ENCODE results near the gene RTL3. TPM values are rescaled to one million over a fixed set of nuclear protein-coding genes. Genes with fewer than 3 reads are reported as not detected.

The RTL3 gene, protein sequence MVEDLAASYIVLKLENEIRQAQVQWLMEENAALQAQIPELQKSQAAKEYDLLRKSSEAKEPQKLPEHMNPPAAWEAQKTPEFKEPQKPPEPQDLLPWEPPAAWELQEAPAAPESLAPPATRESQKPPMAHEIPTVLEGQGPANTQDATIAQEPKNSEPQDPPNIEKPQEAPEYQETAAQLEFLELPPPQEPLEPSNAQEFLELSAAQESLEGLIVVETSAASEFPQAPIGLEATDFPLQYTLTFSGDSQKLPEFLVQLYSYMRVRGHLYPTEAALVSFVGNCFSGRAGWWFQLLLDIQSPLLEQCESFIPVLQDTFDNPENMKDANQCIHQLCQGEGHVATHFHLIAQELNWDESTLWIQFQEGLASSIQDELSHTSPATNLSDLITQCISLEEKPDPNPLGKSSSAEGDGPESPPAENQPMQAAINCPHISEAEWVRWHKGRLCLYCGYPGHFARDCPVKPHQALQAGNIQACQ
- total RNA-seq = not detected

DNA sequence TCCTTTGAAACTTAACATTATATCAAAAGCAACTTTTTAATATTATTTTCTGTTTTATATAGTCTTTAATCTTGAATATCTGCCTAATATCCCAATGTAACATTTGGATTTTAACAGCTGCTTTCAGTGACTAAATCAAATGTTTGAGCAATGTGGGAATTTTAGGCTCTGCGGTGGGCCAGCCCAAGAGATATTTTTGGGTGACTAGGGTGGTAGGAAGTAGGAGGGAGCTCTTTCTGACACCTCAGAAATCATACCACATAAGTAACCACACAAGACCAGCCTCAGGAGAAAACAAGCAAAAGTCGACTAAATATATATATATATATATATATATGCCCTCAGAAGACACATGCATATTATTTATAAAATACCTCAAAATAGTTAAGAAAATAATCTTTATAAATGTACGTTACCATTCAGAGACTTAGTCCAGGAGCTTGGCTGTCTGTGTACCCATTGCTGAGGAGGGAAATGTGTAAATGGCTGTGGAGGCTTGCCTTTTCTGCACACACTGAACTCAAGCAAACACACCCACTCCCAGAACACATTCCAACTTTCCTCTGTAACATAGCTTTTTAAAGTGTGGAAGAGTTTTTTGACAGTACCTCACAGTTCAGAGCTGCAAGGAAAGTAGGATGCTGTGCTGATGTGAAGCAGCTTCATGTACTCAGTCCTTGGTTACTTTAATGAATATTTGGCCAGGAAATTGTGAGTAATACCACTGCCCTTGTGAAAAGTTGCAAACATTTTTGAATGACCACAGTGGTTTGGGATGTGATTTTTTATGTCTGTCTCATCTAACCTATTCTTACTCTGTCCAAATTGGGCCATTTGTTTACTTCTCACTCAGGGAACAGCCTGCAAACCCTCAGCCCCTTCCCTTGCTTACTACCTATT lies at the start of gene RTL3:
RTL3 (minus strand) TSS at position 484 of the 900 bp plus-strand sequence. CDS start 908 bp downstream, outside the sequence.
- Mint-ChIP-seq H3K9me3 (no peaks in the 10 kb centered on the region), H3K27me3 (ENCODE audit: low read depth) (no peaks in the 10 kb centered on the region), H3K4me1 (ENCODE audit: low read depth) (peaks cover 6% of the 10 kb centered on the region), H3K36me3 (ENCODE audit: insufficient read depth) (no peaks in the 10 kb centered on the region), H3K4me3 (no peak within 1 kb of the TSS)
- no peak for DNase-seq
- ATAC-seq = no peak

DNA sequence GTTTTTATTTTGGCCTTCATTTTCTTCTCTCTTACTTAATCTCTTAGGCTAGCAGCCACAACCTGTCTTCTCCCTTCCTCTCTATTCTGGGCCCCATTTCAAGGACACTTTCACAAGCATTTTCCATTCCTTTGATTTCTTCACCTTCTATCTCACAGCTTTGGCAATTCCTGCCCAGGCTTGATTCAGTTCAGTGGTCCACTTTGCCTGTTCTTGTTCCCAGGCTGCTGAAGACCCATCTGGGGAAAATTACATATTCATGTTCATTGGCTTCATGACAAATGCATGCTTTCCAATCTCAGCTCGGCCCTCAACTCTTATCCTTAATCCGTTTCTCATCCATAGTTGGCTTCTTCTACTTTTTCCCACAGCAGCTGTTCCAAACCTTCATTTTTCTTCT lies 49.7 kb upstream of the RTL3 start:
- Mint-ChIP-seq H3K4me1 (ENCODE audit: low read depth) (no peaks in the 10 kb centered on the region), H3K27me3 (ENCODE audit: low read depth) (no peaks in the 10 kb centered on the region), H3K36me3 (ENCODE audit: insufficient read depth) (no peaks in the 10 kb centered on the region), H3K9me3 (no peaks in the 10 kb centered on the region), H3K4me3 (no peak overlapping the region)
- no peak for DNase-seq
- no peak for ATAC-seq

DNA sequence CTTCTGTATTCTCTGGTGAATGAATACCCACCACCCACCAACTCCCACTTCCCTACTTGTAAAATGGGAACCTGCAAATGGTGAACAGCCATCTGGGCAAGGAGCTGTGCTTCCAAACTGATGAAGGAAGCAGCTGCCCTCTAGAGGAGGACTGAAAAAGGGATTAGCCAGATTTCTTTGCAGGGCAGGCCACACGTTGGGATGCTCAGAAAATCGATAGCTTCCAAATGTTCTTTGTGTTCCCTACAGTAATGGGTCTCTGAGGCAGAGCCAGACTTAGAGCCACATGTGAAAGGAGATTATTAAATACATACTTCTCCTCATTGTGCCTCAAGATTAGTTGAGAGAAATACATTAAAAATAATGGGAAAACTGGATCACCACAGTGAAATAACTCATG lies 49.1 kb upstream of the RTL3 start:
- Mint-ChIP-seq H3K4me1 (ENCODE audit: low read depth) (no peaks in the 10 kb centered on the region), H3K36me3 (ENCODE audit: insufficient read depth) (no peaks in the 10 kb centered on the region), H3K4me3 (no peak overlapping the region), H3K27me3 (ENCODE audit: low read depth) (no peaks in the 10 kb centered on the region), H3K9me3 (no peaks in the 10 kb centered on the region)
- DNase-seq (no peak), ATAC-seq (no peak)

DNA sequence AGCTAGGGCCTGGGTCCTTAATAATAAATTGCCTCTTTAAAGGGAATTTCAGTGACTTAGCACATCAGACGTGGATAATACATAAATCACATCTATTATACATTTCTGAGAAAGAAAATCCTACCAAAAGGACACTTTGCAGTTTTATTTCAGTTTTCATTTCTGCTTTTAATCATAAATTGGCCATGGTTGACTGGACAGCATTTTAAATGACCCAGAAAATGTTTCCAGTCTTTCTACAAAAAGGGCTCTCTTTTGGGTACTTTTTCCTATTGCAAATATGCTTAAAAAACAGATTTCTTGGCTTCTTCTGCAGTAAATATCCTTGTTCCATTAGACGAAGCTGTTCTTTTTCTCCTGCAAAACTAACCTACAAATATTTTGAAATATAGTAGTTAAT lies 46.9 kb upstream of the RTL3 start:
- no peak for ATAC-seq
- Mint-ChIP-seq H3K27me3 (ENCODE audit: low read depth) (no peaks in the 10 kb centered on the region), H3K36me3 (ENCODE audit: insufficient read depth) (no peaks in the 10 kb centered on the region), H3K4me1 (ENCODE audit: low read depth) (no peaks in the 10 kb centered on the region), H3K9me3 (no peaks in the 10 kb centered on the region), H3K4me3 (no peak overlapping the region)
- no peak for DNase-seq

DNA sequence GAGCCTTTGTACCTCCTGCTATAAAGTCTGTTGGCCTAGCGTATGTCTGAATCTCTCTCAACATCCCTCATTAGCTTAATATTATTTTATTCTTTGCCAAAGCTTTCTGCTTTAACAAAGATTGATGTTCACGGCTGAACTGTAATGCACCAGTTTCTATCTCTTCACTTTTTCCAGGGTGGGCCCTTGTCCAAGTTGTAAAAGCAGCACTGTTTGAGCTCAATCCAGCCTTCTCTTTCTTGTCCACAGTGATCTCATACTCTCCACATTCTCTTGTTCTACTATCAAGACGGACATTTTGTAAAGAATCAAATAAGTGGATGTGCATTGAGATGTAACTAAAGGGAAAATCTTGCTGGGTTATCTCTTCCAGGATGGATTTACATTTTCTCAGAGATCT lies 34.4 kb upstream of the RTL3 start:
- Mint-ChIP-seq H3K4me1 (ENCODE audit: low read depth) (no peaks in the 10 kb centered on the region), H3K4me3 (no peak overlapping the region), H3K36me3 (ENCODE audit: insufficient read depth) (no peaks in the 10 kb centered on the region), H3K9me3 (no peaks in the 10 kb centered on the region), H3K27me3 (ENCODE audit: low read depth) (no peaks in the 10 kb centered on the region)
- no peak for DNase-seq
- no peak for ATAC-seq

DNA sequence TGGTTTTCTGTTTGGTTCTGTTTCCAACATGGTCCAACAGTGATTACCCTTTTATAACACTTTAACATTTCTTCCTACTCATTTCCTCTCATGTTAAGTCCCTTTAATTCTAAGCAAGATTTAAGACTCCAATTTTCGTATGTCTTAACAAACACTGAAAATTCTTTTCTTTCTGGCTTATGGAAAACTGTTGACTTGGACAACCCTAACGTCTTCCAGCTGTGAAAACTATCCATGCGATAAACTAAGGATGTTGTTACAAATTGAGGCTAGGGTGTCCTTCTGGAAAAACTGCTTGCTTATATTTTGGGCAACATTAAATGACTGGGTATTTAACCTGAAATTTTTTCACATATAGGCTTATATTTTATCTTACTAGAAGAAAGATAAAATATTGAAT lies 33.9 kb upstream of the RTL3 start:
- Mint-ChIP-seq H3K9me3 (no peaks in the 10 kb centered on the region), H3K36me3 (ENCODE audit: insufficient read depth) (no peaks in the 10 kb centered on the region), H3K4me3 (no peak overlapping the region), H3K27me3 (ENCODE audit: low read depth) (no peaks in the 10 kb centered on the region), H3K4me1 (ENCODE audit: low read depth) (no peaks in the 10 kb centered on the region)
- DNase-seq (no peak), ATAC-seq (no peak)

DNA sequence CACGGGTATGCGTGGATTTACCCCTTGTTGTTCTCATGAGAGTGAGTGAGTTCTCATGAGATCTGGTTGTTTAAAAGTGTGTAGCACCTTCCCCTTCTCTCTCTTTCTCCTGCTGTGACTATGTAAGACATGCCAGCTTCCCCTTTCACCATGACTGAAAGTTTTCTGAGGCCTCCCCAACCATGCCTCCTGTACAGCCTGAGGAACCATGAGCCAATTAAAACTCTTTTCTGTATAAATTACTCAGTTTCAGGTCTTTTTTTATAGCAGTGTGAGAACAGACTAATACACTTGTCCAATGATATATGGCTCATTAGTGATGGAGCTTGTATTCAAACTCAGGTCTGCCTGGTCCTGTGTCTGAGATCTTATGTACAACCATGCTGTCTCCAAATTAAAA lies 28.5 kb upstream of the RTL3 start:
- no peak for ATAC-seq
- Mint-ChIP-seq H3K36me3 (ENCODE audit: insufficient read depth) (no peaks in the 10 kb centered on the region), H3K9me3 (no peaks in the 10 kb centered on the region), H3K27me3 (ENCODE audit: low read depth) (no peaks in the 10 kb centered on the region), H3K4me3 (no peak overlapping the region), H3K4me1 (ENCODE audit: low read depth) (no peaks in the 10 kb centered on the region)
- no peak for DNase-seq

DNA sequence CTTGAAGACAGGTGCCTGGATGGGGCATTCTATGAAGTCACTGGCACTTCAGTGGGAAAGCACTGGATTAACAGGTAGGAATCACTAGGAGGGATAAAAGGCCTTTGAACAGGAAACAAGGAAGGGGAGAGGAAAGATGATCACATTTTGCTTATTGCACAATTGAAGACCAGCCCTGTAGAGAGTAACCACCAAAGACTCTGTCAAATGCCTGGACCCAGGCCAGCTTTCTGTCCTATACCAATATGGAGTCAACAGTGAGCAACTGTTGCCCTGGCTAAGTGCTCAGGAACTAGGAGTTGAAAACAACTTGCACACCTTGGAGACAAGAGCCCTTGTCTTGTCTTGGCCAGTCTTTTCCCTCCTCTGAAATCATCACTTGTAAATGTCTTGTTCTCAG lies 14.1 kb upstream of the RTL3 start:
- no peak overlapping the region for H3K4me3 Mint-ChIP-seq
- no peaks in the 10 kb centered on the region for H3K9me3 Mint-ChIP-seq
- ATAC-seq = no peak
- H3K4me1 Mint-ChIP-seq (ENCODE audit: low read depth) = no peaks in the 10 kb centered on the region
- no peaks in the 10 kb centered on the region for H3K36me3 Mint-ChIP-seq (ENCODE audit: insufficient read depth)
- no peak for DNase-seq
- H3K27me3 Mint-ChIP-seq (ENCODE audit: low read depth) = no peaks in the 10 kb centered on the region

DNA sequence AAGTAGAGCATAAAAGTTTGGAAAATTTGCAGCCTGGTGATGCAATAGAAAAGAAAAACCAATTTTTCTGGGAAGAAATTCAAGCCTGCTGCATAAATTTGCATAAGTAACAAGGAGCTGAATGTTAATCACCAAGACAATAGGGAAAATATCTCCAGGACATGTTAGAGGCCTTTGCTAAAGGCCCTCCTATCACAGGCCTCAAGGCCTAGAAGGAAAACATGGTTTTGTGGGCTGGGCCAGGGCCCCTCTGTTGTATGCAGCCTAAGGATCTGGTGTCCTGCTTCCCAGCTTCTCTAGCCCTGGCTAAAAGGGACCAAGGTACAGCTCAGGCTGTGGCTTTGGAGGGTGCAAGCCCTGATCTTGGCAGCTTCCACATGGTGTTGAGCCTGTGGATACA lies 6.2 kb upstream of the RTL3 start:
- no peaks in the 10 kb centered on the region for H3K9me3 Mint-ChIP-seq
- no peaks in the 10 kb centered on the region for H3K27me3 Mint-ChIP-seq (ENCODE audit: low read depth)
- ATAC-seq (no peak), DNase-seq (no peak)
- no peaks in the 10 kb centered on the region for H3K4me1 Mint-ChIP-seq (ENCODE audit: low read depth)
- H3K4me3 Mint-ChIP-seq = no peak overlapping the region
- no peaks in the 10 kb centered on the region for H3K36me3 Mint-ChIP-seq (ENCODE audit: insufficient read depth)

DNA sequence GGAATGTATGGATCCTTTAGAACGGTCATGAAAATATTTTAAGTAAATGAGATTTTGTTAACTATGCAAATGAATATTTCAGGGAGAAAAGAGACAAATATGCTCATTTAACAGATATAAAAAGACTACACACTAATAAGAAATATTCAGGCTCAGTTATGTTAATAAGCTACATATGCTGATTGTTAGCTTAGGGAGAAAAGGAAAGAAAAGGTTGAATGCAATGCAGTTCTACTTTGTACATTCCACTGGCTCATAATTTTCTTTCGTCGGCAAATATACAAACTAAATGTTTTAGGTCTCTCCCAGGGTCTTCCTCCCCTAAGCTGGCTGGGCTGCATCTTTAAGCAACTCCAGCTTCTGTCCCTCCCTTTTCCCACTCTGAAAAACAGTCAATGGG lies 2.7 kb upstream of the RTL3 start:
- DNase-seq (no peak), ATAC-seq (no peak)
- H3K4me1 Mint-ChIP-seq (ENCODE audit: low read depth) = peaks cover 6% of the 10 kb centered on the region
- H3K36me3 Mint-ChIP-seq (ENCODE audit: insufficient read depth) = no peaks in the 10 kb centered on the region
- H3K4me3 Mint-ChIP-seq = no peak overlapping the region
- H3K27me3 Mint-ChIP-seq (ENCODE audit: low read depth) = no peaks in the 10 kb centered on the region
- H3K9me3 Mint-ChIP-seq = no peaks in the 10 kb centered on the region

DNA sequence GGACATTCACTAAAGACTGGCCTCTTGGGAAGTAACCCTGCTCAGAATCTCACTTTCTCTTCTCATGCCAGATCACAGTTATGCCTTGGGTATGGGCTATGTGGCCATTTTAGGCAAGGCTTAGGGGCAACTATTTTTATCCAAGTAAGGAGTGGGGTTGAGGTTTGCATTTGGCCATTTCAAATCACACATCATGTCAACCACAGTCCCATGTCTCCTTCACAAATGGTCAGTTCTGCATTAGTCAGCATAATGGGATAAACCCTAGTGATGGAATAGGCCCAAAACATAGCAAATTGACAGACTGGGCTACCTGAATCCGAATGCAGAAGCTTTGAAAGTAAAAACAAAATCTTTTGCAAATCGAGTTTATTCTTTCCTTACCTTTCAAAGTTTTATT lies 827 bp upstream of the RTL3 start:
- H3K9me3 Mint-ChIP-seq = no peaks in the 10 kb centered on the region
- H3K4me1 Mint-ChIP-seq (ENCODE audit: low read depth) = peaks cover 6% of the 10 kb centered on the region
- no peak overlapping the region for H3K4me3 Mint-ChIP-seq
- H3K27me3 Mint-ChIP-seq (ENCODE audit: low read depth) = no peaks in the 10 kb centered on the region
- no peak for DNase-seq
- ATAC-seq = no peak
- H3K36me3 Mint-ChIP-seq (ENCODE audit: insufficient read depth) = no peaks in the 10 kb centered on the region

DNA sequence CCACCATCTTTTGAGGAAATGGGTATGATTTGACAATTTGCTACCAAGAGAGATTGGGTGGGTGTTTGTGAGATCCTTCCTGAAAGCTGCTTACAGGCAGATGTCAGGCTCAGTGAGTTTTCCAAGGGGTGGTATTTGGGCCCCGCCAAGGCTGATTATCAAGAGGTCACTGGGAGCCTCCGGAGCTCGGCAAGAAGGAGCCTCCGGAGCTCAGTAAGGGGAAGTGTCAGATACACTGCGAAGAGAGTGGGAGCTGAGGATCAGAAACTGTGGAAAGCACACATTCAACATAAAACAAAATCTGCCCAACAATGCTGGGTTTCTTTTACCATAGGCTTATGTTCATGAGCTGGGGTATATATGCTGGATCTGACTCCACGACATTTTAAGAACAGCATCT lies 714 bp downstream of the RTL3 start:
- ATAC-seq (no peak), DNase-seq (no peak)
- peaks cover 6% of the 10 kb centered on the region for H3K4me1 Mint-ChIP-seq (ENCODE audit: low read depth)
- H3K27me3 Mint-ChIP-seq (ENCODE audit: low read depth) = no peaks in the 10 kb centered on the region
- no peaks in the 10 kb centered on the region for H3K9me3 Mint-ChIP-seq
- H3K36me3 Mint-ChIP-seq (ENCODE audit: insufficient read depth) = no peaks in the 10 kb centered on the region
- H3K4me3 Mint-ChIP-seq = no peak overlapping the region

DNA sequence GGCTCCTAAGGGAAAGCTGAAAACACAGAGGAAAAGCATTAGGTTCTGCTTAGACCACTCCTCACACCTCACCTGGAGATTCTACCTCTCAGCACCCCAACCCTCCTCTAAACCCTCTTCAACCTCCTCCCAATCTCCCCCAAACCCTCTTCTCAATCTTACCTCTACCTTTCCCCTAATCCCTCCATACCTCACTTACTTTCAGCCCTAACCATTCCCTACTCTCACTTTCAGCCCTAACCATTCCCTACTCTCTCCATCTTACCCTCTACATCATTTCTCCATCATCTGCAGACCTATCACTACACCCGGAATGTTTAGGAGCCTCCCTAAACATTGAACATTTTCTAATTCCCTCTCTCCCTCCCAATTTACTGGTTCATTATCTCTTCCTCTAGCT lies 3.5 kb downstream of the RTL3 start:
- DNase-seq (no peak), ATAC-seq (no peak)
- no peaks in the 10 kb centered on the region for H3K36me3 Mint-ChIP-seq (ENCODE audit: insufficient read depth)
- H3K9me3 Mint-ChIP-seq = no peaks in the 10 kb centered on the region
- no peaks in the 10 kb centered on the region for H3K27me3 Mint-ChIP-seq (ENCODE audit: low read depth)
- H3K4me3 Mint-ChIP-seq = no peak overlapping the region
- H3K4me1 Mint-ChIP-seq (ENCODE audit: low read depth) = peaks cover 20% of the 10 kb centered on the region

DNA sequence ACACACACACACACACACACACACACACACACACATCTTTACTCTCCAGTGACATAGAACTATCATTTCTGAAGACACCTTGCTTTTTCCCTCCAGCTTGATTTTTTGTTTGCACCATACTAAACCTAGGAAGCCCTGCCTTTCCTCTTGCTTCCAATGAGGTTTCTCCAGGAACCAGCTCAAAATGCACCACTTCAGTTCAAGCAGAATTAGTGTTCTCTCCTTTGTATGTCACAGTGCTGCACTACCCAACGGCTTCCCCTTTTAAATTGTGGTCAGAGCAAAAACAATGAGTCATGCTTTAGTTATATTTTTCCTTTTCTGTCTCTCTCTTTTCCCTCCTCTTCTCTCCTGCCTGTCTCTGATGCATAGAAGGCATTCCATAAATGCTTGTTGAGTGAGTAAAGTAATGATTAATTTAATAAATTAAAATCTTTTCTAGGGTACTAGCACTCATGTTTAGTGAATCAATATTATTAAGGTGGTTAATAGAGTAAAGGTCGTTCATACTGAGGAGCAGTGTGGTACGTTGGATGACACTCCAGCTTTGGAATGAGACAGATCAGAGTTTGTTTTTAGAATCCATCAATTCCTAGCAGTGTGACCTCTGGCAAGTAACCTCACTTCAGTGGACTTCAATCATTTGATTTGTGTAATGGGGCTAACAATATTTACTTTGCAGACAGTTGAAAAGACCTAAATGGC lies 5.9 kb downstream of the RTL3 start:
- DNase-seq = no peak
- peak; percentile 14 to 36 for ATAC-seq
- Mint-ChIP-seq H3K36me3 (ENCODE audit: insufficient read depth) (no peaks in the 10 kb centered on the region), H3K4me3 (no peak overlapping the region), H3K27me3 (ENCODE audit: low read depth) (no peaks in the 10 kb centered on the region), H3K9me3 (peaks cover under 1% of the 10 kb centered on the region), H3K4me1 (ENCODE audit: low read depth) (peaks cover 23% of the 10 kb centered on the region)
